Measurements from ENCODE around the gene RAB11FIP4. TPM values are rescaled to one million over a fixed set of nuclear protein-coding genes. Genes with fewer than 3 reads are reported as not detected.
"Not testable (repeated sequence)": the region's sequence is repeated elsewhere in the genome, so short reads cannot be mapped to it uniquely, and the experiment has no call there.

The RAB11FIP4 gene
- total RNA-seq (2016; rRNA removed; fragmentation: Illumina TruSeq; extraction: Trizol) (89.3 and 97.5 TPM in 2 replicates), polyA plus RNA-seq (2011; rRNA removed) (28.0 and 31.2 TPM in 2 replicates), polyA minus RNA-seq (2011; rRNA and poly(A)+ RNA removed; ENCODE audit: low replicate concordance) (2.3 and 38.5 TPM in 2 replicates), Bru-seq, nascent RNA (percentile 56 among the genes with signal in this experiment), BruChase-seq, experiment 1, labeled RNA remaining after a 6-hour chase (percentile 65 among the genes with signal in this experiment), BruChase-seq, experiment 2, labeled RNA remaining after a 2-hour chase (percentile 59 among the genes with signal in this experiment)
- 15.7 and 17.7 TPM in 2 replicates for total RNA-seq (2016; cell fraction: cytosol; rRNA removed; fragmentation: Illumina TruSeq; extraction: Trizol; ENCODE audit: low read depth)
- total RNA-seq (2016; cell fraction: insoluble cytoplasmic fraction; rRNA removed; fragmentation: Illumina TruSeq; extraction: Trizol) = 82.8 and 83.9 TPM in 2 replicates
- 46.0 and 48.9 TPM in 2 replicates for total RNA-seq (2016; cell fraction: membrane; rRNA removed; fragmentation: Illumina TruSeq; extraction: Trizol)
- total RNA-seq (2016; cell fraction: nucleus; rRNA removed; fragmentation: Illumina TruSeq; extraction: Trizol) = 51.3 and 59.0 TPM in 2 replicates
- polyA plus RNA-seq (2011; cell fraction: cytosol; rRNA removed) = 25.5 and 31.3 TPM in 2 replicates
- polyA plus RNA-seq (2011; cell fraction: nucleus; rRNA removed) = 29.4 and 36.0 TPM in 2 replicates
- 23.1 and 41.4 TPM in 2 replicates for polyA plus RNA-seq (2012)
- 7.9 and 9.3 TPM in 2 replicates for polyA plus RNA-seq (2016; cell fraction: cytosol; fragmentation: Illumina TruSeq; extraction: Trizol; ENCODE audit: low read depth)
- polyA plus RNA-seq (2016; cell fraction: insoluble cytoplasmic fraction; fragmentation: Illumina TruSeq; extraction: Trizol; ENCODE audit: low read depth) = 69.1 and 77.3 TPM in 2 replicates
- 22.4 and 25.9 TPM in 2 replicates for polyA plus RNA-seq (2016; cell fraction: membrane; fragmentation: Illumina TruSeq; extraction: Trizol; ENCODE audit: low read depth)
- 62.4 and 65.5 TPM in 2 replicates for polyA plus RNA-seq (2016; cell fraction: nucleus; fragmentation: Illumina TruSeq; extraction: Trizol; ENCODE audit: insufficient read depth, low read depth)
- polyA minus RNA-seq (2011; cell fraction: cytosol; rRNA and poly(A)+ RNA removed) = 25.4 and 28.4 TPM in 2 replicates
- 25.7 and 25.9 TPM in 2 replicates for polyA minus RNA-seq (2011; cell fraction: nucleus; rRNA and poly(A)+ RNA removed)
- long read RNA-seq, experiment 1, transcript RAB11FIP4-201 (13 exons, 1,968 nt) = major isoform, 27 of 49 reads
- long read RNA-seq, experiment 1, partial matches to known transcripts = 15 of 49 reads
- long read RNA-seq, experiment 1, other reads (novel, unspliced or antisense) = 7 of 49 reads
- long read RNA-seq, experiment 2, transcript RAB11FIP4-201 (13 exons, 1,968 nt) = major isoform, 22 of 58 reads
- long read RNA-seq, experiment 2, partial matches to known transcripts = 20 of 58 reads
- long read RNA-seq, experiment 2, other reads (novel, unspliced or antisense) = 16 of 58 reads

DNA sequence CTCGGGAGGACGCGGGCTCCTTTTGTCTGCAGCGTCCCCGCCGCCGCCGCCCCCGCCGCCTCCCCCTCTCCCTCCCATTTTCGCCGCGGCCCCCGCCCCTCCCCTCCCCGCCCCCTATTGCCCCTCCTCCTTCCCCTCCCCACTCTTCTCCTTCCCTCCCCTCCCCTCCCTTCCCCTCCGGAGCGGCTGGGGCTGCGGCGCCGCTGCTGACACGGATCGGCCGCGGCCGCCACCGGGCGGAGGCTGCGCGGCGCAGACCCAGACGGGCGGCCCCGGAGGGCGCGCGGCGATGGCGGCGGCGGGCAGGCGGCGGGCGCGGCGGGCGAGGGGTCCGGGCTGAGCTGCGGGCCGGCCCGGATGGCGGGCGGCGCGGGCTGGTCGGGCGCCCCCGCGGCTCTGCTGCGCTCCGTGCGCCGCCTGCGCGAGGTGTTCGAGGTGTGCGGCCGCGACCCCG lies at the start of gene RAB11FIP4:
TSS of gene RAB11FIP4 (plus strand) at position 180 of the 454 bp plus-strand sequence. CDS start at position 358, 178 bp downstream.
- H3K4me2 ChIP-seq (ENCODE audit: low read depth, low read length) = peak within 1 kb of the TSS; percentile 27; the same call in 1 of the 2 replicates
- in situ Hi-C loops (cut with HindIII; ENCODE audit: extremely low pct_ligation_motif_present, low pct_unique_long_range_greater_than_20kb) (no loop called here), intact Hi-C loops (cut with micrococcal nuclease; ENCODE audit: unreplicated experiment) (loop anchor here (2.0 kb wide), 1 partner anchor 133 kb away; no protein-coding TSS in a partner anchor)
- WGBS (ENCODE audit: low lambda C conversion rate) = 10% methylated on average over 30 of the region's 69 CpGs
- no peaks in the 10 kb centered on the region for H3K4me1 ChIP-seq (ENCODE audit: insufficient read depth, low read length)
- FAIRE-seq (no peak), DNase-seq (ENCODE audit: low spot score) (no peak), ATAC-seq (no peak)
- no peaks in the 10 kb centered on the region for H3K36me3 ChIP-seq (replicated peaks in 1 of 2; ENCODE audit: control insufficient read depth in 1 of 2, insufficient read depth in 2 of 2, low read length in 2 of 2)
- H4K20me1 ChIP-seq (ENCODE audit: insufficient read depth, low read length) = no peaks in the 10 kb centered on the region
- H3K79me2 ChIP-seq (ENCODE audit: insufficient read depth, low read length) = no peaks in the 10 kb centered on the region
- ChIA-PET POLR2A (no interaction called here), CTCF (ENCODE audit: low intra/inter-chr PET ratio, low total read pairs) (no interaction called here)
- H3K27me3 ChIP-seq (ENCODE audit: control insufficient read depth in 1 of 2, insufficient read depth in 2 of 2, low read length in 2 of 2) = peaks cover 8 to 42% of the 10 kb centered on the region in 2 experiments
- no peak within 1 kb of the TSS for H2AFZ ChIP-seq (ENCODE audit: low read length)
- TF ChIP-seq HNRNPK (IDR thresholded peaks at IDR 0.05; ENCODE audit: low read depth, low read length, poor library complexity, severe bottlenecking) (peak; percentile 19), ZNF44 (CRISPR knock-in tag; IDR thresholded peaks at IDR 0.05) (no peak)
- H3K27ac ChIP-seq (ENCODE audit: extremely low read length, insufficient read depth, low read length) = no peak within 1 kb of the TSS
- peak within 1 kb of the TSS in 1 of 3 experiments; percentile 28; a peak in 1 of 6 replicates for H3K4me3 ChIP-seq (replicated peaks in 1 of 3; ENCODE audit: insufficient read depth in 1 of 3, low read depth in 2 of 3, low read length in 3 of 3)
- no peaks in the 10 kb centered on the region for H3K9me3 ChIP-seq (ENCODE audit: low read length)
- H3K9ac ChIP-seq (ENCODE audit: insufficient read depth, low read depth, low read length) = no peak within 1 kb of the TSS
- BruUV-seq (replicated peaks) = no TSS peak

DNA sequence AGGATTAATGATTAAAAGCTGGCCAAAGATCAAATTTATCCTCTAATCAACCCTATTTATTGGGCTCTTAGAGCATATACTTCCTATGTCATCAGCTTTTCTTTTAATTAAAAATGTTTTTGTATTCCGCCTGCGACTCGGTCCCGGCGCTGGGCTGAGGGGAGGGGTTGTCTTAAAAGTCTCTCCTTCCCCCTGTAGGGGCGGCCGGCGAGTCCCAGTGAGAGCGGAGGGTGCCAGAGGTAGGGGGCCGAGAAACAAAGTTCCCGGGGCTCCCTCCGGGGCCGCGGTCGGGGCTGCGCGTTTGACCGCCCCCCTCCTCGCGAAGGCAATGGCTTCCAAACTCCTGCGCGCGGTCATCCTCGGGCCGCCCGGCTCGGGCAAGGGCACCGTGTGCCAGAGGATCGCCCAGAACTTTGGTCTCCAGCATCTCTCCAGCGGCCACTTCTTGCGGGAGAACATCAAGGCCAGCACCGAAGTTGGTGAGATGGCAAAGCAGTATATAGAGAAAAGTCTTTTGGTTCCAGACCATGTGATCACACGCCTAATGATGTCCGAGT lies 46.2 kb upstream of the RAB11FIP4 start:
- H3K79me2 ChIP-seq (ENCODE audit: insufficient read depth, low read length); H3K27me3 ChIP-seq (ENCODE audit: control insufficient read depth in 1 of 2, insufficient read depth in 2 of 2, low read length in 2 of 2); BruUV-seq (replicated peaks); H3K4me2 ChIP-seq (ENCODE audit: low read depth, low read length); H3K9ac ChIP-seq (ENCODE audit: insufficient read depth, low read depth, low read length); FAIRE-seq; H3K9me3 ChIP-seq (ENCODE audit: low read length); H3K4me1 ChIP-seq (ENCODE audit: insufficient read depth, low read length); in situ Hi-C loops (cut with HindIII; ENCODE audit: extremely low pct_ligation_motif_present, low pct_unique_long_range_greater_than_20kb); H2AFZ ChIP-seq (ENCODE audit: low read length); H4K20me1 ChIP-seq (ENCODE audit: insufficient read depth, low read length); CTCF ChIA-PET (ENCODE audit: low intra/inter-chr PET ratio, low total read pairs); POLR2A ChIA-PET; intact Hi-C loops (cut with micrococcal nuclease; ENCODE audit: unreplicated experiment); H3K4me3 ChIP-seq (replicated peaks in 1 of 3; ENCODE audit: insufficient read depth in 1 of 3, low read depth in 2 of 3, low read length in 3 of 3); DNase-seq (ENCODE audit: low spot score); H3K27ac ChIP-seq (ENCODE audit: extremely low read length, insufficient read depth, low read length): not testable (repeated sequence)
- peak; percentile 53 for ATAC-seq
- WGBS (ENCODE audit: low lambda C conversion rate) = 93% methylated on average over 14 of the region's 34 CpGs
- H3K36me3 ChIP-seq (replicated peaks in 1 of 2; ENCODE audit: control insufficient read depth in 1 of 2, insufficient read depth in 2 of 2, low read length in 2 of 2) = peaks cover 0 to 21% of the 10 kb centered on the region in 2 experiments; a peak in 3 of 5 replicates

All from HepG2 (cell line).